OCI-LY7 (cell line): ENCODE measurements around the gene LRRC10B.

Experiments used
- CTCF ChIP-seq: fragments of 200-600 bp; sonication (generic); conservative IDR thresholded peaks from 2 replicates; pipeline ENCODE4 v1.5.1; 2014; ENCODE audit warnings: mild to moderate bottlenecking, antibody characterized with exemption, low read length, moderate library complexity, mixed read lengths
- EZH2phosphoT487 ChIP-seq: fragments of 200-600 bp; sonication (generic); IDR thresholded peaks from 2 replicates; pipeline ENCODE4 v1.6.1; 2018; ENCODE audit warnings: low read depth, borderline replicate concordance, mild to moderate bottlenecking, mixed run types, antibody characterized with exemption, low read length, moderate library complexity, mixed read lengths

- TF ChIP-seq CTCF = peak; percentile 73
- no peak for TF ChIP-seq EZH2phosphoT487
Measured at GRCh38 chr11:61482513-61482912, 26.0 kb upstream of the LRRC10B start.
